Caki2 (cell line): Measurements from ENCODE around the gene ARMC5. TPM values are rescaled to one million over a fixed set of nuclear protein-coding genes. Genes with fewer than 3 reads are reported as not detected.

ENCODE experiments used
- DNase-seq: peaks from one replicate; pipeline ENCODE4 v3.0.0-alpha.2; 2015; ENCODE audit warnings: low read depth
- in situ Hi-C: cut with HindIII; loops from 2 replicates; pipeline ENCODE4 v1.10.0; 2016; ENCODE audit warnings: low sequenced_read_pairs, low pct_unique_long_range_greater_than_20kb, mixed read lengths
- total RNA-seq: library from RNA; depleted of rRNA; stranded (reverse); fragments of >200 nt; shearing (Covaris generic); gene quantifications from 2 replicates; pipeline ENCODE4 v1.2.3, GENCODE V29; 2014; ENCODE audit warnings: low replicate concordance; rRNA removed

The ARMC5 gene
- total RNA-seq, 1 experiment from 2014 or later = 22.5 TPM

GRCh38 chr16:31507617-31507928 lies 48.3 kb downstream of the ARMC5 start:
- in situ Hi-C loops = no loop called here
- no peak for DNase-seq

GRCh38 chr16:31507929-31508705 lies 48.8 kb downstream of the ARMC5 start, which contains the start of gene RUSF1:
TSS of gene RUSF1 (minus strand) at chr16:31508391. CDS start at chr16:31508373, 18 bp downstream.
- peak; percentile 89 for DNase-seq
- in situ Hi-C loops = no loop called here

GRCh38 chr16:31508706-31509195 lies 49.5 kb downstream of the ARMC5 start:
- in situ Hi-C loops = no loop called here
- no peak for DNase-seq

DNA sequence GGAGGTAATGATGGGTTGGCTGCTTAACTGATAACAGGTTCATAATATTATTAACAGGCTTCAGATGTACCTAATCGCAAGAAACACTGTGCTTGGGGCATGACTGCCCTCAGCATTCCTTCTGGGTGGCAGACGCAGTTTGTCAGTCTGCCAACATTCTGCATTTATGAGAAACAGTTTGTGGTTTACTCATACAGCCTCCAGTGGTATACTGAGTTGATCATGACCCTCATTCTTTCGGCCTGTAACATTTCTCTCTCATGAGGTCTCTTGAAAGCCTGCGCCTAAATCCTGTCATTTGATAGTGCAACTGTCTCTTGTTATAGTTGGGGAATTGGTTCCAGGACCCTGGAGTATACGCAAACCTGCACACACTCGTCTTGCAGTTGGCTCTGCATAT lies 53.8 kb downstream of the ARMC5 start:
- DNase-seq = peak; percentile 31
- in situ Hi-C loops = no loop called here

GRCh38 chr16:31513884-31514283 lies 54.6 kb downstream of the ARMC5 start:
- DNase-seq = no peak
- in situ Hi-C loops = no loop called here

Other genes starting within 250 kb of the ARMC5 start
- not detected in 2 replicates for gene TRIM72, start 245.4 kb upstream of the ARMC5 start, total RNA-seq
- gene PYDC1, start 242.4 kb upstream of the ARMC5 start, total RNA-seq = not detected in 2 replicates
- gene ITGAM, start 199.5 kb upstream of the ARMC5 start, total RNA-seq = 2.0 and 3.6 TPM in 2 replicates
- 9.7 and 18.6 TPM in 2 replicates for gene ITGAX, start 104.3 kb upstream of the ARMC5 start, total RNA-seq
- gene ITGAD, start 66.2 kb upstream of the ARMC5 start, total RNA-seq = not detected in 2 replicates
- gene COX6A2, start 31.1 kb upstream of the ARMC5 start, total RNA-seq = not detected in 2 replicates
- gene ZNF843, start 16.7 kb upstream of the ARMC5 start, total RNA-seq = 0.47 and 1.4 TPM in 2 replicates
- gene TGFB1I1, start 12.7 kb downstream of the ARMC5 start, total RNA-seq = 12.5 and 20.3 TPM in 2 replicates
- gene SLC5A2, start 23.6 kb downstream of the ARMC5 start, total RNA-seq = not detected in 2 replicates
- gene RUSF1, start 48.9 kb downstream of the ARMC5 start, total RNA-seq = 67.2 and 69.2 TPM in 2 replicates
- gene AHSP, start 68.4 kb downstream of the ARMC5 start, total RNA-seq = not detected in 2 replicates